Activated B cell treated with CpG ODN at 0.5 μM for 24 hours (primary cell): Measurements from ENCODE around the gene IP6K1. TPM values are rescaled to one million over a fixed set of nuclear protein-coding genes. Genes with fewer than 3 reads are reported as not detected.
"Not testable (repeated sequence)": the region's sequence is repeated elsewhere in the genome, so short reads cannot be mapped to it uniquely, and the experiment has no call there.

Experiments
- ATAC-seq: fragments of 200-7000 bp; cut with Tn5 transposase; one replicate; pipeline ENCODE4 v1.10.0; 2021; ENCODE audit warnings: low read depth, mild to moderate bottlenecking, moderate library complexity
- CTCF ChIA-PET: fragments of 350-600 bp; sonication (Branson Sonifier 250); formaldehyde crosslinking; loops from one replicate; lab custom pipeline; 2021; ENCODE audit warnings: antibody characterized with exemption; lab: Charles Lee
- POLR2A ChIA-PET: fragments of 350-600 bp; sonication (Branson Sonifier 250); formaldehyde crosslinking; loops from one replicate; lab custom pipeline; 2021; ENCODE audit warnings: antibody characterized with exemption; lab: Charles Lee
- DNase-seq: peaks from one replicate; pipeline ENCODE4 v3.0.0; 2022
- H3K27ac Mint-ChIP-seq: one replicate; pipeline ENCODE4 v1.8.0; 2020; ENCODE audit warnings: mixed read lengths
- H3K27me3 Mint-ChIP-seq: one replicate; pipeline ENCODE4 v1.8.0; 2021; ENCODE audit warnings: mixed read lengths
- H3K36me3 Mint-ChIP-seq: one replicate; pipeline ENCODE4 v1.8.0; 2021; ENCODE audit warnings: low read depth, mixed read lengths
- H3K4me1 Mint-ChIP-seq: one replicate; pipeline ENCODE4 v1.8.0; 2021; ENCODE audit warnings: mixed read lengths
- H3K4me3 Mint-ChIP-seq: one replicate; pipeline ENCODE4 v1.8.0; 2020; ENCODE audit warnings: mild to moderate bottlenecking, mixed read lengths
- H3K9me3 Mint-ChIP-seq: one replicate; pipeline ENCODE4 v1.8.0; 2020; ENCODE audit warnings: mixed read lengths
- intact Hi-C: fragments of 100-400 bp; cut with micrococcal nuclease; formaldehyde crosslinking; loops from one replicate; pipeline ENCODE4 v1.15.1; 2024
- total RNA-seq: library from RNA; stranded (reverse); gene quantifications from 2 replicates; pipeline ENCODE4 v1.2.3, GENCODE V29; 2022
- TF ChIP-seq, protein P1 (sequence below): fragments of 200-600 bp; IDR thresholded peaks from one replicate; pipeline ENCODE4 v1.8.0; 2022; ENCODE audit warnings: antibody characterized with exemption, mild to moderate bottlenecking

Gene IP6K1
- total RNA-seq, 1 donor from 2014 or later: 47.6 TPM

DNA sequence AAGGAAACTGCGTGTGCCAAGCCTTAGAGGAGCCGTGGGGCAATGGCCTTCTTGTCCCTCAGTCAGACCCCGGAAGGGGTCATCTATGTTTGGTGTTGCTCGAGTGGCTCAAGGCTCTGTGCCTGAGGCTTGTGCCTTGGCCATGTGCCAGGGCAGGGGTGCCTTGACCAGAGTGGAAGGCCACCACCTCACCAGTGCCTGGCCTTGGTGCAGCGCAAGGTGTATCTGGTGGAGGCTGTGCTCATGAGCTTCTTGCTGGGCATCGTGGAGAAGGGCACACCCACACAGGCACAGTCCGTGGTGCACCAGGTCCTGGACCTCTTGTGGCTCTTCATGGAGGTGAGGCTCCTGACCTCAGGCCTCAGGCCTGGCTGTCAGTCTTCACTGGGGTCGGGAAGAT, 86.3 kb downstream of the IP6K1 start:
- no peaks in the 10 kb centered on the region for H3K4me1 Mint-ChIP-seq
- no peak for ATAC-seq
- ChIA-PET POLR2A (no interaction called here), CTCF (no interaction called here)
- H3K27ac Mint-ChIP-seq: no peak overlapping the region
- TF ChIP-seq, protein P1, sequence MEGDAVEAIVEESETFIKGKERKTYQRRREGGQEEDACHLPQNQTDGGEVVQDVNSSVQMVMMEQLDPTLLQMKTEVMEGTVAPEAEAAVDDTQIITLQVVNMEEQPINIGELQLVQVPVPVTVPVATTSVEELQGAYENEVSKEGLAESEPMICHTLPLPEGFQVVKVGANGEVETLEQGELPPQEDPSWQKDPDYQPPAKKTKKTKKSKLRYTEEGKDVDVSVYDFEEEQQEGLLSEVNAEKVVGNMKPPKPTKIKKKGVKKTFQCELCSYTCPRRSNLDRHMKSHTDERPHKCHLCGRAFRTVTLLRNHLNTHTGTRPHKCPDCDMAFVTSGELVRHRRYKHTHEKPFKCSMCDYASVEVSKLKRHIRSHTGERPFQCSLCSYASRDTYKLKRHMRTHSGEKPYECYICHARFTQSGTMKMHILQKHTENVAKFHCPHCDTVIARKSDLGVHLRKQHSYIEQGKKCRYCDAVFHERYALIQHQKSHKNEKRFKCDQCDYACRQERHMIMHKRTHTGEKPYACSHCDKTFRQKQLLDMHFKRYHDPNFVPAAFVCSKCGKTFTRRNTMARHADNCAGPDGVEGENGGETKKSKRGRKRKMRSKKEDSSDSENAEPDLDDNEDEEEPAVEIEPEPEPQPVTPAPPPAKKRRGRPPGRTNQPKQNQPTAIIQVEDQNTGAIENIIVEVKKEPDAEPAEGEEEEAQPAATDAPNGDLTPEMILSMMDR: no peak
- intact Hi-C loops: no loop called here
- H3K4me3 Mint-ChIP-seq: no peak overlapping the region
- no peak for DNase-seq
- no peaks in the 10 kb centered on the region for H3K9me3 Mint-ChIP-seq
- no peaks in the 10 kb centered on the region for H3K27me3 Mint-ChIP-seq
- peaks cover 46% of the 10 kb centered on the region for H3K36me3 Mint-ChIP-seq

DNA sequence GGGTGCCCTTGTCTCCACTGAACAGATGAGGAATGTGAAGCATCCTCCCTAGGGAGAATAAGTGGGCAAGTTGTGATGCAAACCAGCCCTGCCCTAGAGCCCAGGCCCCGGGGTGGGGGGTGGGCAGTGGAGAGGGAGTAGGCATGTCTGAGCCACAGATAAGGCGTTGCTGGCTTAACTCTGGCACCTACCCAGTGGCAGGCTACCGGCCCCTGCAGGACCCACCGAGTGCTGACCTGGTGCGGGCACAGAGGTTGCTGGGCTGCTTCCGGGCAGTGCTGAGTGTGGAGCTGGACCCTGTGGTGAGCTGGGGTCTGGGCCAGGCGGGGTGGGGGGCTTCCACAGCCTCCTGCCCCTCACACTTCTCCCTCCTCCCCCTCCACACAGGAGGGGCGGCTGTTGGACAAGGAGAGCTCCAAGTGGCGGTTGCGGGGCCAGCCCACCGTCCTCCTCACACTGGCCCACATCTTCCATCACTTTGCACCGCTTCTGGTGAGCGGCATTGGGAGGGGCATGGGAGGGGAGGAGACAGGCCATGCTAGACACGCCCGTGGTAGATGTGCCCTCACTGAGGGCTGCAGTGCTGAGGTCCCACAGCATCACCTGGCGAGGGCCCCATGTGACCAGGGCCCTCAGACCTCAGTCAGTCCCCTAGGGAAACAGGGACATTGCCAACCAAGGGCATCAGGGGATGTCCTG, 86.9 kb downstream of the IP6K1 start:
- Mint-ChIP-seq H3K9me3 (no peaks in the 10 kb centered on the region), H3K4me3 (no peak overlapping the region), H3K27ac (no peak overlapping the region), H3K4me1 (no peaks in the 10 kb centered on the region), H3K27me3 (no peaks in the 10 kb centered on the region), H3K36me3 (peaks cover 44% of the 10 kb centered on the region)
- ChIA-PET POLR2A (no interaction called here), CTCF (no interaction called here)
- ATAC-seq (no peak), DNase-seq (no peak)
- TF ChIP-seq, protein P1: no peak
- intact Hi-C loops: no loop called here

DNA sequence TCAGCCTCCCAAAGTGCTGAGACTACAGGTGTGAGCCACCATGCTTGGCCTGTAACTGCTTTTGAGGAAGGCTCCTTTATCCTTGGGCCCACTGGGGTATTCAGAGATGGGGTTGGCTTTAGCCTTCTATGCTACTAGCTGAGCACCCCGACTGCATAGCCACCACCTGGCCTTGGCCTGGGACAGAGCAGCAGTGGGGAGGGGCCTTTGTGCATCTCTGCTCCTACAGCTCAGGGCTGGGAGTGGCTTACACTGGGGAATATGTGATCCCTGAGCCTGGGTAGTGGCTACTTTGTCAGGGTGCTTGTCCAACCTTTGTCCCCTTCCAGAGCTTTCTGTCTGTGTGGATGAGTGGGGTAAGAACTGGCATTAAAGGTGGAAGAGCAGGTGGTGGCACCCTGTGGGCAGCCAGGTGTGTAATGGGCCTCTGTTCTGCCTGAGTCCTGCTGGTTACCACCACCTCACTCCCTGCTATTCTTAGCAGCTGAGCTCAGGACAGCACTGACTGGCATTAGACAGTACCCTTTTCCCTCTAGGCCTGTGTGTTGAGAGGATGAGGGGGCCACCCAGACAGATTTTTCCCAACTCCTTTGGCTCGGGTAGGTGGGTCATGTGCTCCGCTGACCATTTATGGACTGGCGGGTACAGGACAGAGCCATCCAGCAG, 90.9 kb downstream of the IP6K1 start:
- CTCF ChIA-PET, DNase-seq, intact Hi-C loops, POLR2A ChIA-PET, H3K4me1 Mint-ChIP-seq, H3K9me3 Mint-ChIP-seq, H3K27me3 Mint-ChIP-seq, H3K27ac Mint-ChIP-seq, ATAC-seq, H3K4me3 Mint-ChIP-seq: not testable (repeated sequence)
- peaks cover 27% of the 10 kb centered on the region for H3K36me3 Mint-ChIP-seq

DNA sequence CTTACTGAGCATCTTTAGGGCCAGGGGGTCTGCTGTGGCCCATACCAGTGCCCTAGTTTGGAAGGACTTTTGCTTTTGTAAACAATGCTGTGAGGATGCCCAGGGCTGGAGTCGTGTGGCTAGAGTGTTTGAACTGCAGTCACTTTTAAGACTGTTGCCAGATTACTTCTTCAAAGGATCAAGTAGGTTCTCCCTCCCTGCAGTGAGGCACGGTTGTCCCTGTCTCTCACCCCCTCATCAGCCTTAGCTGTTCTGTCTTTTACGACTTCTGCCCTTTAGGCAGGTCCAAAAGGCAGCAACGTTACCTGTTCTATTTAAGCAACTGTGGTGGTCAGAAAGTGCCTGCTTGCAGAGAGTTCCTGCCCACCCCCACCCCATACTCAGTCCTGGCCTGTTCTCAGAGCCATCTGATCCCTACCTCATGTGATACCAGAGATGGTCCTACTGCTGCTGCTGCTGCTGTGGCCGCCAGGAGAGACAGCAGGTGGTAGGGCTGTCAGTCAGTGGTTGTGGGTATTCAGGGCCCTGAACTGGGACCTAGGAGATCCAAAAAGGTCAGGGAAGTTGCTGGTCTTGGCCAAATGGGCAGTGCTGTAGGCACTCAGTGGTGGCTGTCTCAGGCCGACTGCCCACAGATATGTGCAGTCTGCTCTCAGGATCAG, 91.8 kb downstream of the IP6K1 start:
- DNase-seq, CTCF ChIA-PET, ATAC-seq, H3K27ac Mint-ChIP-seq, POLR2A ChIA-PET, H3K9me3 Mint-ChIP-seq, intact Hi-C loops, H3K27me3 Mint-ChIP-seq, H3K4me3 Mint-ChIP-seq: not testable (repeated sequence)
- Mint-ChIP-seq H3K4me1 (peaks cover 17% of the 10 kb centered on the region), H3K36me3 (peaks cover 25% of the 10 kb centered on the region)

DNA sequence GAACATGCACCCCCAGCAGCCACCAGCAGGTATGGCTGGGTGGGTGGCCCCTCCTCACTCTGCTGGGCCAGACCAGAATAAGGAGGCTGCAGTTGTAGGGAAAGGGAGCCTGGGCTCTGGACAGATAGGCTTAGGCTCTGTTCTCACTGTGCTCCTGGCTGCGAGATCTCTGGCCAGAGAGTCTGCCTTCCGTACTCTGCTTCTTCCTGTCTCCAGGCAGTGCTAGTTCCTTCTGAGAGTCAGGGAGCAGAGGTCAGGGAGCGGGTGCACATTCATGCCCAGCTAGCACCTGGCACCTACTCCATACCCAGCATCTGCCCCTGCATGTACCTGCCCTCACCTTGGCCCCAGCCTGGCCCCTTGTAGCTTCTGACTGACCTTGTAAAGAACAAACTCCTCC, 94.9 kb downstream of the IP6K1 start:
- Mint-ChIP-seq H3K4me3 (peak overlapping the region; percentile 41), H3K4me1 (peaks cover 36% of the 10 kb centered on the region)
- H3K9me3 Mint-ChIP-seq, ATAC-seq, intact Hi-C loops, H3K27ac Mint-ChIP-seq, CTCF ChIA-PET, H3K36me3 Mint-ChIP-seq, H3K27me3 Mint-ChIP-seq, POLR2A ChIA-PET, DNase-seq: not testable (repeated sequence)

DNA sequence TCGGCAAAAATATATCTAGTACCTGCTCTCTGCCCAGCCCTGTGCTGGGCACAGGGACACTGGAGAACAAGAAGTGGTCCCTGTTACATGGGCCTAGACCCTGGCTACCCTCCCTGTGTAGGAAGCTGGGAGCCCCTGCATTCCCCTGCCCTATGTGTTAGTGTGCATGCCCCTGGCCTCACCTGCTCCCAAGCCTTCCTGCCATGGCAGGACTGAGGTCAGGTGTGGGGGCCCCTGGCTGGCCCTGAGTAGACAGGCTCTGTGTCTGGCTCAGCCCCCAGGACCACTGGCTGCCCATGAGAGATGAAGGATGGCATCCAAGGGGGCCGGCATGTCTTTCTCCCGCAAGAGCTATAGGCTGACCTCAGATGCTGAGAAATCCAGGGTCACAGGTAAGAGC, 95.5 kb downstream of the IP6K1 start:
- intact Hi-C loops, H3K27ac Mint-ChIP-seq, H3K9me3 Mint-ChIP-seq, H3K36me3 Mint-ChIP-seq, H3K27me3 Mint-ChIP-seq, CTCF ChIA-PET, ATAC-seq, DNase-seq: not testable (repeated sequence)
- POLR2A ChIA-PET: interaction anchor here (0.6 kb wide), 1 partner anchor 879 kb away, joined by 3 read pairs; the partner anchor contains the start of gene HEMK1
- Mint-ChIP-seq H3K4me1 (peaks cover 38% of the 10 kb centered on the region), H3K4me3 (peak overlapping the region; percentile 97)

DNA sequence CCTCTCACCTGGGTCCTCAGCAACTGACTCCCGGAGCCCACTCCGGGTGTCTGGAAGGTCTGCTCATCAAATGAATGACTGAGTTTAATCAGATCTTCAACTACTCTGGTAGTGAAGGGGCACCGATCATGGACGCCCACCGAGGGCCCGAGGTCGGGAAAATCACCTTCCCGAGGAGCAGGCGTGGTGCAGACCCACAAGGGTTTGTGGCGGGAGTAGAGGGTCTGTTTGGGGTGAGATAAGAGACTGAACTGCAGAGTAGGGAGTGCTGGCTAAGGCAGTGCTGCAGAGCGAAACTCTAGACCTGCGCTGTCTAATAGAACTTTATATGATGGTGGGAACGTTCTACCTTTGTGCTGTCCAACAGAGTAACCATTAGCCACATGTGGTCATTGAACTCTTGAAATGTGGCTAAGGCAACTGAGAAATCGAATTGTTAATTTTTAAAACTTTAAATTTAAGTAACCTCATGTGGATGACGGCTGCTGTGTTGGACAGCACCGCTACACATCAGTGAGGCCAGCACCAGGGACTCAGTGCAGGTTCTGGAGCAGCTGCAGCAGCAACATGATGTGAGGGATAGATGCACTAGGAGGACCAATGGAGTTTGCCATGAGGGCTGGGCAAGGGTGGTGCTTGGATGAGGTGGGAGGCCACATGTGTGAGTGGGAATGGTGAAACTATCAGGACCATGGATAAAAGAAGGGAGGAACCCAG, 96.3 kb downstream of the IP6K1 start:
- POLR2A ChIA-PET: interaction anchor here (0.6 to 1.3 kb wide), 2 partner anchors 17 to 879 kb away, joined by 3 to 4 read pairs; partner anchors contain the start of gene HEMK1
- Mint-ChIP-seq H3K27ac (peak overlapping the region; percentile 92), H3K4me3 (peak overlapping the region; percentile 97), H3K4me1 (peaks cover 38% of the 10 kb centered on the region)
- DNase-seq, ATAC-seq, H3K27me3 Mint-ChIP-seq, H3K36me3 Mint-ChIP-seq, CTCF ChIA-PET, H3K9me3 Mint-ChIP-seq: not testable (repeated sequence)
- intact Hi-C loops: loop anchor here (1.0 to 5.0 kb wide), 3 partner anchors 16 to 1133 kb away; partner anchors contain the start of genes APEH and PFKFB4
